Cardiac muscle cell (in vitro differentiated cells and primary cell): Measurements from ENCODE around the gene RMDN2. TPM values are rescaled to one million over a fixed set of nuclear protein-coding genes. Genes with fewer than 3 reads are reported as not detected.

Experiments
- DNase-seq, 2 donors: peaks; one replicate each; pipeline versions ENCODE4 v3.0.0 to v3.0.0-alpha.2; 2010 to 2017; ENCODE audit warnings: low read depth in 1 of 2, low spot score in 1 of 2
- H3K27ac ChIP-seq: fragments of 200-600 bp; sonication (generic); 2 replicates; pipeline ENCODE4 v1.5.1; 2016
- H3K27me3 ChIP-seq: fragments of 200-600 bp; sonication (generic); 2 replicates; pipeline ENCODE4 v1.6.0; 2016; ENCODE audit warnings: control low read depth
- H3K36me3 ChIP-seq: fragments of 200-600 bp; sonication (generic); 2 replicates; pipeline ENCODE4 v1.5.1; 2016; ENCODE audit warnings: control low read depth
- H3K4me1 ChIP-seq: fragments of 200-600 bp; sonication (generic); 2 replicates; pipeline ENCODE4 v1.8.1; 2017; ENCODE audit warnings: low read depth, mild to moderate bottlenecking, mixed run types
- H3K4me3 ChIP-seq: fragments of 200-600 bp; sonication (generic); 2 replicates; pipeline ENCODE4 v1.5.1; 2016; ENCODE audit warnings: mild to moderate bottlenecking
- H3K9me3 ChIP-seq: fragments of 200-600 bp; sonication (generic); 2 replicates; pipeline ENCODE4 v1.5.1; 2017; ENCODE audit warnings: low read depth, mild to moderate bottlenecking, control low read depth
- polyA plus RNA-seq: library from polyadenylated mRNA; unstranded; fragments of >200 nt; fragmentation: Nextera tagmentation; extraction: Ambion mirVana; gene quantifications from 2 replicates; pipeline ENCODE4 v1.2.1, GENCODE V29; 2016
- total RNA-seq: library from RNA; depleted of rRNA; stranded (reverse); fragments of >200 nt; gene quantifications from 2 replicates; pipeline ENCODE4 v1.2.3, GENCODE V29; 2016
- TF ChIP-seq, protein P1 (sequence below): IDR thresholded peaks from 2 replicates; pipeline ENCODE4 v1.5.1; 2012; ENCODE audit warnings: low read depth, mild to moderate bottlenecking, low read length

Gene RMDN2
- total and polyA plus RNA-seq, 2 experiments from 2014 or later: 2.3 to 4.2 TPM

DNA sequence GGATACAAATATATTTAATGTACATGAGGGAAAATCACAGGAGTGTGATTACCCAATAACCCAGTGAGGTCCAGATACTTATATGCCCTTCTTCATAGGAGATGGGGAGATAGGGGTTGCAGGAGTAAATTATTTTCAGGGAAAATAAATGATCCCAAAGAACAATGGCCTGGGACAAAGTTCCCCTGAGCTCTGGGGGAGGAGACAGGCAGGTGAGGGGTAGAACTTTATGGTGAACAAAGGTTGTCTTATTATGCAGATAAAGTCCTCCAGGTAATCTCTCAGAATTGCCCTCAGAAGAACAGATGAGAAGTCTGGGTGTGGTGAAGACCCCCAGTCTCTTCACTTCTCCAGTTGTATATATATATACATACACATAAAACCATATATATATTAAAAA, 22.1 kb upstream of the RMDN2 start:
- no peaks in the 10 kb centered on the region for H3K4me1 ChIP-seq
- no peak overlapping the region for H3K27ac ChIP-seq
- DNase-seq: no peak
- TF ChIP-seq, protein P1, sequence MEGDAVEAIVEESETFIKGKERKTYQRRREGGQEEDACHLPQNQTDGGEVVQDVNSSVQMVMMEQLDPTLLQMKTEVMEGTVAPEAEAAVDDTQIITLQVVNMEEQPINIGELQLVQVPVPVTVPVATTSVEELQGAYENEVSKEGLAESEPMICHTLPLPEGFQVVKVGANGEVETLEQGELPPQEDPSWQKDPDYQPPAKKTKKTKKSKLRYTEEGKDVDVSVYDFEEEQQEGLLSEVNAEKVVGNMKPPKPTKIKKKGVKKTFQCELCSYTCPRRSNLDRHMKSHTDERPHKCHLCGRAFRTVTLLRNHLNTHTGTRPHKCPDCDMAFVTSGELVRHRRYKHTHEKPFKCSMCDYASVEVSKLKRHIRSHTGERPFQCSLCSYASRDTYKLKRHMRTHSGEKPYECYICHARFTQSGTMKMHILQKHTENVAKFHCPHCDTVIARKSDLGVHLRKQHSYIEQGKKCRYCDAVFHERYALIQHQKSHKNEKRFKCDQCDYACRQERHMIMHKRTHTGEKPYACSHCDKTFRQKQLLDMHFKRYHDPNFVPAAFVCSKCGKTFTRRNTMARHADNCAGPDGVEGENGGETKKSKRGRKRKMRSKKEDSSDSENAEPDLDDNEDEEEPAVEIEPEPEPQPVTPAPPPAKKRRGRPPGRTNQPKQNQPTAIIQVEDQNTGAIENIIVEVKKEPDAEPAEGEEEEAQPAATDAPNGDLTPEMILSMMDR: no peak
- H3K36me3 ChIP-seq: no peaks in the 10 kb centered on the region
- no peaks in the 10 kb centered on the region for H3K27me3 ChIP-seq
- no peaks in the 10 kb centered on the region for H3K9me3 ChIP-seq
- H3K4me3 ChIP-seq: no peak overlapping the region

DNA sequence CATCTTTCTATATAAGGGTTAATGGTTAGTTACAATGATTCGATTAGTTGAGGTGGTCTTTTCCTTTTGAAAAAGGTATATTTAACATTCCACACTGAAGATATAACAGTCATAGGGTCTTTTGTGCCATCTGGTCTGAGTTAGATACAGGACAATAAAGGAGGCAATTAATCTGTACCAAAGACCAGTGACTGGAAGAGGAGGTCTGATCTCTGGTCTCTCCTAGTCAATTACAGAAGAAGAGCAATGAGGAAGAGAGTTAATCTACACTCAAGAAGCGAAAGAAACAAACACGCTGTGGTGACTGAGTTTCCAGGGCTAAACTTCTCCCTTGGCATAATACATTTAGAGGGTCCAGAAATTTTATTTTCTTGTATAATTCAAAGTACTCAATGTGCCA, 20.7 kb upstream of the RMDN2 start:
- Histone ChIP-seq H3K4me1 (no peaks in the 10 kb centered on the region), H3K27ac (no peak overlapping the region), H3K4me3 (no peak overlapping the region), H3K36me3 (no peaks in the 10 kb centered on the region), H3K27me3 (no peaks in the 10 kb centered on the region), H3K9me3 (no peaks in the 10 kb centered on the region)
- TF ChIP-seq, protein P1: no peak
- DNase-seq: no peak

DNA sequence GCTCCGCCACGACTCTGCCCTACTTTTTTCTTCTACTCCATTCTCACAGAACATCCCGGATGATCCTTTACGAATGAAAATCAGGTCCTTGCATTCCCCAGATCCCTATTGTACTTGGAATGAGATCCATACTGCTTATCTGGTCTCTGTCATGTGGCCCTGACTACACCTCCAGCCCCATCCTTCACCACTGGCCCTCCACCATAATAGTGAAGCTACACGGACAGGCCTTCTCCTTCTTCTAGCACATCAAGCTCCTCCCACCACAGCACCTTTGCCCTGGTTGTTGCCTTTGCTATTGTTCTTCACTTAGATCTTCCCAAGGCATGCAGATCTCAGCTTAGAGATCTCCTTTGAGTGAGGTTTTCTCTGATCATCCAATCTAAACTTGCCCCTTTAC, 20.1 kb upstream of the RMDN2 start:
- TF ChIP-seq, protein P1: no peak
- Histone ChIP-seq H3K4me1 (no peaks in the 10 kb centered on the region), H3K4me3 (no peak overlapping the region), H3K36me3 (no peaks in the 10 kb centered on the region), H3K27me3 (no peaks in the 10 kb centered on the region), H3K27ac (no peak overlapping the region), H3K9me3 (no peaks in the 10 kb centered on the region)
- no peak for DNase-seq

DNA sequence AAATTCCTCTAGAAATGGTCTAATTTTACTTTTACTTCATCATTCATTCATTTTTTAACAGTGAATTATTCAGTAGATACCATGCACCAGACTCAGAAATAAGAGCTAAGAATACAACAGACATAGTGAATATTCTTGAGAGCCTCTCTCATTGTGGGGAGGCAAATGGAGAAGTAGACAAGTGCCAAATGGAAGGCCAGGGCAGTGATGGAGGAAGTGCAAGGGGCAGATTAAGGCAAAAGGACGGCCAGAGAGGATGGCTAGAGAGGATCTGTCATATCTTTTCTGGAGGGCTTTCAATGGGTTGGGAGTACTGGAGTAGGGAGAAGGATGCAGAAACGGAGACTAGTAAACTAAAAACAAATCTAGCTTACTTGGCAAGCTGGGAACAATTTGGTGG, 19.0 kb upstream of the RMDN2 start:
- no peaks in the 10 kb centered on the region for H3K9me3 ChIP-seq

DNA sequence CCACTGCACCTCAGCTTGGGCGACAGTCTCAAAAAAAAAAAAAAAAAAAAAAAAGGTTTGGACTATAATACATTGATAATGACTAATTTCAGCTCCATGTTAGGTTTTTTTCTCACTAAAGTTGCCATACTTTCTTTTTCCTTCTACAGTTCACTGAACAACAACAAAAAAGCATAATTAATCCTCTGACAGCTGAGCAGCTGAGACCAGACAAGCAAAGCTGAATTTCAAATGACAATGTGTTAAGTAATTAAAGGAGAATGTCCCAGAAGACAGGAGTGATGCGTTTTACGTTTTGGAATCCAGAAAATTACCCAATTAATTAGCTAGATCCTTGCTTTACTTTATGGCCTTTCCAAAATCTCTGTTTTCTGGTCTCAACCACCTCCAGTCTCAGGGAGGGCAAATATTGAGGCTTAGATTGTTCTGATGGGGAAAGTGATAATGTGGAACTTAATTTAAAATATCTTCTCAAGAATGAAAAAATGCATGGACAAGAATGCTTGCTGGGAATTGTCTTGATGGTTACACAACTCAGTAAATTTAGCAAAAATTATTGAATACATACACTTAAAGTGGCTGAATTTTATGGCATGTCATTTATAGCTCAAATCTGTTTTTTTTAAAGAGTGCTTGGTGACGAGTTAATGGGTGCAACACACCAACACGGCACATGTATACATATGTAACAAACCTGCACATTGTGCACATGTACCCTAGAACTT, 17.4 kb upstream of the RMDN2 start:
- H3K4me3 ChIP-seq: no peak overlapping the region
- DNase-seq: no peak
- no peaks in the 10 kb centered on the region for H3K36me3 ChIP-seq
- H3K27ac ChIP-seq: no peak overlapping the region
- H3K9me3 ChIP-seq: no peaks in the 10 kb centered on the region
- no peaks in the 10 kb centered on the region for H3K27me3 ChIP-seq
- no peaks in the 10 kb centered on the region for H3K4me1 ChIP-seq
- TF ChIP-seq, protein P1: no peak

More for the DNA sequence above, 19.0 kb upstream of the RMDN2 start:
- no peaks in the 10 kb centered on the region for H3K4me1 ChIP-seq
- H3K36me3 ChIP-seq: no peaks in the 10 kb centered on the region
- no peak overlapping the region for H3K27ac ChIP-seq
- DNase-seq: no peak
- no peak overlapping the region for H3K4me3 ChIP-seq
- H3K27me3 ChIP-seq: no peaks in the 10 kb centered on the region
- TF ChIP-seq, protein P1: no peak
